Stimulated activated CD8-positive, alpha-beta memory T cell treated with anti-CD3 and anti-CD28 coated beads, Interleukin-12 subunit alpha, Interleukin-12 subunit beta, amount 100 ng/mL, for 1 hour (primary cell): ENCODE data around the gene REC8.

Source experiments
- DNase-seq: peaks from one replicate; pipeline ENCODE4 v3.0.0-alpha.2; 2020; ENCODE audit warnings: low read depth

Gene REC8

DNA sequence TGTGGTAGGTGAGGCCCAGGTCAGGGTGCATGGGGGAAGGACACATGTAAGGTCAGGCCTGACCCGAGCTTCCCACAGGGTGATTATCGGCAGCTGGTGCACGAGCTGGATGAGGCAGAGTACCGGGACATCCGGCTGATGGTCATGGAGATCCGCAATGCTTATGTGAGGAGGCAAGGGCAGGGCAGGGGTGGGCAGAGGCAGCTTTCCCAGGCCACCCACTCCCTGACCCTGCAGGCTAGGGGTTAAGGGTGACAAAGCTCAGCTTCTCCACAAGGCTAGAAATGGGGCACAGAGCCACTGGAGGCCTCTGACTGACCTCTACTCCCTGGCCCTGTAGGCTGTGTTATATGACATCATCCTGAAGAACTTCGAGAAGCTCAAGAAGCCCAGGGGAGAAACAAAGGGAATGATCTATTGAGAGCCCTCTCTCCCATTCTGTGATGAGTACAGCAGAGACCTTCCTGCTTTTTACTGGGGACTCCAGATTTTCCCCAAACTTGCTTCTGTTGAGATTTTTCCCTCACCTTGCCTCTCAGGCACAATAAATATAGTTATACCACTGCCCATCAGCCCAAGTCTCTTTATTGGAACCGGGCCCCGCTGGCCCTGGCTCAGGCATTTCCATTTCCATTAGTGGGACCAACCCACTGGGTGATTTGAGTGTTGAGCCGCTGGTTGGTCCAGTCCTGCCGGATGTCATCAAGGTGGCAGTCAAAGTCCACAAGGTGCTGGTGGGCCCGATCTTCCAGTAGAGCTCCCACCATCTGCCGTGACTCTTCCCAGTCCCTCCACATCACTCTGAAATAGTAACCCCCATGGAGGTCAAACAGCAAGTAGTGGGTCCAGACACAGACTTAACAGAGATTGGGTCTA is 33.2 kb upstream of the REC8 start:
- no peak for DNase-seq

DNA sequence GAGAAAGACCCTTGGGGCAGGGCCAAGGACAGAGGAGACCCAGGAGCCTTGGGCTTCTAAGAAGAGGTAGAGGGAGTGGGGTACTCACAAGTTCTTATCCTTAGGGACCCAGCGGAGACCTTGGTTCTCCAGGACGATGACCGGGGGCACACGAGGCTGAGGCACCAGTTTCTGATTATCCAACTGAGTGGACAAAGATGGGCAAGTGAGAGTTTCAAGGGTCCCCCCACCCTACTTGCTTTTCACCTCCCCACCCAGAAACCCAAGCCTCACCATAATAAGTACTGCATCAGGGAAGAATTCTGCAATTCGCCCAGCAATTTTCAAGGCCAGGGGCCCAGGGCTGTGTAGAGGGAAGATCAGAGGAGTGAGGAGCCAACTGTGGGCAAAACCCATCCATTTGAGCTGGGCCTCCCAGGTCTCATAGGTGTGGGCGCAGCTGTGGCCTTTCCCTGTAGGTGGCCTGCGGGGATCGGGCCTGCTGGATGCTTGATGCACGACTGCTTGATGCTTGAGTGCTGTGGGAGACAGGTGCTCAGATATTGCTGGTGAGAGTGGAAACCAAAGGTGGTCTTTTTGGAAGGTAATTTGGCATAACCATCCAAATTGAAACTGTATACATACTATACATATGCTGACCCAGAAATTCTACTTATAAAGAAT is 32.5 kb upstream of the REC8 start:
- DNase-seq, result no peak

GRCh38 chr14:24141097-24141880 is 30.6 kb upstream of the REC8 start, which contains the start of gene EMC9:
Gene EMC9 (minus strand): TSS chr14:24141591. CDS start chr14:24141304, 287 bp downstream.
- peak; percentile 99 for DNase-seq

- no peak for DNase-seq
These were observed 28.4 kb upstream of the REC8 start for GRCh38 chr14:24143511-24143910.

GRCh38 chr14:24144451-24144850 is 27.4 kb upstream of the REC8 start:
- DNase-seq, result no peak

DNA sequence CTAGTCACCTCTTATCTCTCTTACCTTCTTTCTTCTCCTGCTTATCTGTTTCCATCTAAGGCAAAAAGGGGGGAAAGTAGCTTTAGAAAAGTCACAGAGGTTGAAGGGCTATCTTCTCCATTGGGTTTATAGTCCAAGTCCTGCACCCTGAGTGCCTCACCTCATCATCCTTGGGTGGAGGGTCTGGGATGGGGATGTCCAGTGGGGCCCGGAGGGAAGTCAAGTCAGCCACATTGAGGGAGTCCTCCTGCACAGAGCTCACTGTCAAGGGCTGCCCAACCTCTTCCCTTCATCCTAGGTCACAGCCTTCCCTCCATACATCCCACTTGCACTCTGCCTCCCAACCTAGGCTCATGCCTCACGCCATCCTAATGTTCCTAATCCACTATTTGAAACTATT is 26.7 kb upstream of the REC8 start:
- DNase-seq, result no peak

DNA sequence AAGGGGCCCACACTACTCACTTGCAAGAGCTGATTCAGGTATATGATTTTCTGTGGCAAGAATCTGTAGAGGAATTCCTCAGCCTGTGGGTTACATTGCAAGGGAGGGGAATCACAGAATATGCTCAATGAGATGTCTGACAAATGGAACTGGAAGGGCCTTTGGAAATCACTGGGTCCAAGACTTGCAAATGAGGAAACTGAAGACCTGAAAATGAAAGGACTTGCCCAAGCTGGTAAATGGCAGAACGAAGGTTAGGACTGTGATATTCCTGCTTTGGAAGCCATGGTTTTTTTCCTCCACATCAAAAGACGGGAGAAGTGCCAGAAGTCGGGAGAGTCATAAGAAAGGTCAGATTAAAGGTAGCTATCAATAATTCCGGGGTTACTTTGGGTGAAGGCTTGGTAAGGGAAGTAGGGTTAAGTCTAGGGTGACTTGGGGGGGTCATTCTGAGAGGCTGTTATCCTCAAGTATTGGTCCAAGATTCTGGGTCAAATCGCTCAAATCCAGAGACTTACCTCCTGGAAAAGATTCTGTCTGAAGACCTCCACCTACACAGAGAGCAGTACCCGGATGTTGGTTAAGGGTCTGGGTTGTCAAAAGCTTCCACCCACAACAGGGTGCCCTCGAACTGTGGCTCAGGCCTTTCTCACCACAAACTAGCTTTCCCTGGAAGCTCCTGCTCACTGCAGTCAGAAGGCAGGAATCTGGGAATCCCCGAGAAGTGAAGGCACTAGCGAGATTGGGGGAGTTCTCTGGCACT is 26.0 kb upstream of the REC8 start:
- no peak for DNase-seq

GRCh38 chr14:24146453-24146977 is 25.4 kb upstream of the REC8 start, which contains the start of gene PSME2:
Gene PSME2 (minus strand): TSS chr14:24146610. CDS start chr14:24146581, 29 bp downstream.
- DNase-seq, result peak; percentile 66

DNA sequence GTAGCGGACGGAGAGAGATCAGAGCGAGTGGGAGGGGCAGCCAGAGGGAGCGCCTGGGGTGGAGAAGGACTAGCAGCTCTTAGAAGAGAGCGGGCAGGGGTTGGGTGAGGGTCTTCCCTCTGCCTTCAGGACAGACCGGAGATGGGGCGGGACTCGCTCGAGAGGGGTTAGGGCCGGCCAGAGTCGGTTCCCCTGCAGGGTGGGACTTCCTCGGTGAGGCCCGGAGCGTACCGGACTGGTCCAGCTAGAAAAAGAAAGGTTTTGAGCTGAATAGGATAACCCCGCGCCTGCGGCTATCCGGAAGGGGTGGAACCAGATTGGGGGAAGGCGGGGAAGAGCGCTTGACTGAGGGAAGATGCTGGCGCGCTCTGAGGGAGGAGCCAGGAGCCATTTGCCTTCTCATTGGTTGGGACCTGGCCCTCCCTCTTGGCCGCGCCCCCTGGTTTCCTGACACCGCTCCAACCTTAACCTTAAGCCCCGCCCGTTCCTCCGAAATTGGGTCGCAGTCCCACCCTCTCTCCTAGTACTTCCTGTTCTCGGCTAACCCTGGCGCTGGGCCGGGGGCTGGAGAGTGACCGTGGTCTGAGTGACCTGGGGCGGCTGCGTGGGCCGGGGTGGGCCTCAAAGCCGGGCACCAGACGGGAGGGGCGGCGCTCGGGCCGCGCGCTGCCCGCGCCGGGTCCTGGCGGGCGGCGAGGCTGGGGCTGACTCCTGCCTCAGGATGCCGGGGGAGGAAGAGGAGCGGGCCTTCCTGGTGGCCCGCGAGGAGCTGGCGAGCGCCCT is 24.7 kb upstream of the REC8 start, which contains the start of gene RNF31:
Gene RNF31 (plus strand): TSS at position 521 of the 783 bp plus-strand sequence. CDS start 201 bp downstream, at position 722.
- DNase-seq, result peak; percentile 97

- no peak for DNase-seq
These were observed 24.0 kb upstream of the REC8 start for GRCh38 chr14:24147761-24148428.

GRCh38 chr14:24149302-24149969 is 22.4 kb upstream of the REC8 start:
- no peak for DNase-seq

GRCh38 chr14:24150061-24150460 is 21.8 kb upstream of the REC8 start:
- no peak for DNase-seq

DNA sequence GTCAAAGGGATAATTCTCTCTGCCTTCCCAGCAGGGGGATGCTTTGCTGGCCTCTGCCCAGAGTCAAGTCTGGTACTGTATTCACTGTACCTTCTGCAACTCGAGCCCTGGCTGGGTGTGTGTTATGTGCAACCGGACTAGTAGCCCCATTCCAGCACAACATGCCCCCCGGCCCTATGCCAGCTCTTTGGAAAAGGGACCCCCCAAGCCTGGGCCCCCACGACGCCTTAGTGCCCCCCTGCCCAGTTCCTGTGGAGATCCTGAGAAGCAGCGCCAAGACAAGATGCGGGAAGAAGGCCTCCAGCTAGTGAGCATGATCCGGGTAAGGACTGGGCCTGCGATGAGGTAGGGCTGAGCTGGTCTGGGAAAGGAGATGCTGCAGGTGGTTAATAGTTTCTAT is 21.3 kb upstream of the REC8 start:
- DNase-seq, result no peak

GRCh38 chr14:24150993-24151392 is 20.9 kb upstream of the REC8 start:
- DNase-seq, result no peak

DNA sequence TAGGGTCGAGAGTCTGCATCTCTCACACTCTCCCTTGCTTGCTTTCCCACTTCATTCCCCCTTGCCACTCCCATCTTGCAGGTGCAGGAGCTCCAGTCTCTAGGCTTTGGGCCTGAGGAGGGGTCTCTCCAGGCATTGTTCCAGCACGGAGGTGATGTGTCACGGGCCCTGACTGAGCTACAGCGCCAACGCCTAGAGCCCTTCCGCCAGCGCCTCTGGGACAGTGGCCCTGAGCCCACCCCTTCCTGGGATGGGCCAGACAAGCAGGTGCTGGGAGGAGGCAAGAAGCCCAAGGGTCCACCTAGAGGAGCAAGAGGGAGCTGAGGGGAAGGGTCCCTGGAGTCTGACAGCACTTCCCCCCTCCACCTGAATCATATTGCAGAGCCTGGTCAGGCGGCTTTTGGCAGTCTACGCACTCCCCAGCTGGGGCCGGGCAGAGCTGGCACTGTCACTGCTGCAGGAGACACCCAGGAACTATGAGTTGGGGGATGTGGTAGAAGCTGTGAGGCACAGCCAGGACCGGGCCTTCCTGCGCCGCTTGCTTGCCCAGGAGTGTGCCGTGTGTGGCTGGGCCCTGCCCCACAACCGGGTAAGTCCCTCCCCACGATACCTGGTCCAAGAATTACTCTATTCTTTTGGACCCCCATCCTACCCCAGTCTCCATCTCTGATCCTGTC is 20.3 kb upstream of the REC8 start:
- no peak for DNase-seq

- no peak for DNase-seq
These were observed 16.8 kb upstream of the REC8 start for GRCh38 chr14:24155100-24155499.

DNA sequence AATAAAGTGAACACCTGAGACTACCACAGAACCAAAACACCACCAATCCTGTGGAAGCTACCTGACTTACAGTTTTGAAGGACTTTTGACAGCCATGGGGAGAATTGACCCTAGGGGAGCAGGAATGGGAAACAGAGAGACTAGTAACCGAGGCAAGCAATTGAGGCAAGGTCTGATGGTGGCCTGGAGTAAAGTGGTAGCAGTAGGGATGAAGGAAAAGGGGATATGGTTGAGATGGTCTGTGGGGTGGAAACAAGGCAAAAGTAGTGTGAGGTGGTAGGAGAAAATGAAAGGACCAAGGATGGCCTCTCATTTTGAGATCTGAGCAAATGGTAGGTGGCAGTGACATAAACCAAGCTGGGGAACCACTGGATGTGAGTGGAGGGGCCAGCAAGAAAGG is 15.0 kb upstream of the REC8 start:
- DNase-seq, result no peak

- DNase-seq, result no peak
These were observed 14.5 kb upstream of the REC8 start for GRCh38 chr14:24157331-24157730.
